Activated effector memory CD4-positive, alpha-beta T cell treated with anti-CD3 and anti-CD28 coated beads, Interleukin-2, amount 50 U/mL, for 16 hours (primary cell): ENCODE measurements around the gene ALOX5.

Experiments used
- DNase-seq: peaks from one replicate; pipeline ENCODE4 v3.0.0-alpha.2; 2020

ALOX5 gene

GRCh38 chr10:45444022-45444421, 70.0 kb downstream of the ALOX5 start:
- DNase-seq = no peak

GRCh38 chr10:45444976-45445898, 71.2 kb downstream of the ALOX5 start:
- no peak for DNase-seq

GRCh38 chr10:45446858-45447257, 72.8 kb downstream of the ALOX5 start:
- DNase-seq = no peak

- DNase-seq = no peak
These were observed 73.4 kb downstream of the ALOX5 start for GRCh38 chr10:45447416-45447815.

GRCh38 chr10:45450866-45451265, 76.8 kb downstream of the ALOX5 start:
- no peak for DNase-seq

- DNase-seq = no peak
These were observed 77.4 kb downstream of the ALOX5 start for GRCh38 chr10:45451407-45451806.

- DNase-seq = no peak
These were observed 78.3 kb downstream of the ALOX5 start for GRCh38 chr10:45452268-45452667.

GRCh38 chr10:45452743-45453452, 78.9 kb downstream of the ALOX5 start:
- no peak for DNase-seq

GRCh38 chr10:45453639-45454255, 79.7 kb downstream of the ALOX5 start:
- no peak for DNase-seq

- no peak for DNase-seq
These were observed 80.2 kb downstream of the ALOX5 start for GRCh38 chr10:45454262-45454661.

- DNase-seq = no peak
These were observed 80.8 kb downstream of the ALOX5 start for GRCh38 chr10:45454859-45455258.

- DNase-seq = no peak
These were observed 82.2 kb downstream of the ALOX5 start for GRCh38 chr10:45456233-45456632.

- no peak for DNase-seq
These were observed 82.8 kb downstream of the ALOX5 start for GRCh38 chr10:45456822-45457221.

GRCh38 chr10:45457487-45457886, 83.5 kb downstream of the ALOX5 start:
- no peak for DNase-seq

GRCh38 chr10:45460235-45460878, 86.3 kb downstream of the ALOX5 start:
- DNase-seq = no peak

- no peak for DNase-seq
These were observed 87.0 kb downstream of the ALOX5 start for GRCh38 chr10:45461034-45461433.

- no peak for DNase-seq
These were observed 89.5 kb downstream of the ALOX5 start for GRCh38 chr10:45463244-45464116.

- peak; percentile 88 for DNase-seq
These were observed 91.0 kb downstream of the ALOX5 start for GRCh38 chr10:45464958-45465567.

- no peak for DNase-seq
These were observed 92.8 kb downstream of the ALOX5 start for GRCh38 chr10:45466784-45467183.

- DNase-seq = no peak
These were observed 94.1 kb downstream of the ALOX5 start for GRCh38 chr10:45468079-45468478.
